NCI-H460 (cell line): ENCODE measurements around the gene AP1S3. TPM values are rescaled to one million over a fixed set of nuclear protein-coding genes. Genes with fewer than 3 reads are reported as not detected.
A peak's percentile ranks its signal among the peaks of the same experiment; 100 is the strongest.
"Not testable (repeated sequence)": the region's sequence is repeated elsewhere in the genome, so short reads cannot be mapped to it uniquely, and the experiment has no call there.

Experiments used
- DNase-seq: peaks from one replicate; pipeline ENCODE4 v3.0.0-alpha.2; 2016; ENCODE audit warnings: low read depth; ENCODE audit errors: extremely low read depth
- total RNA-seq: library from RNA; depleted of rRNA; stranded (reverse); fragments of >200 nt; shearing (Covaris generic); gene quantifications from 2 replicates; pipeline ENCODE4 v1.2.3, GENCODE V29; 2014

Gene AP1S3
- total RNA-seq, 1 experiment from 2014 or later: 13.2 TPM

- no peak for DNase-seq
These were observed 72.6 kb downstream of the AP1S3 start for GRCh38 chr2:223764796-223765195.

- DNase-seq: no peak
These were observed 74.5 kb downstream of the AP1S3 start for GRCh38 chr2:223762853-223763252.

GRCh38 chr2:223761746-223762145 is 75.6 kb downstream of the AP1S3 start:
- not testable (repeated sequence) for DNase-seq

GRCh38 chr2:223760838-223761502 is 76.4 kb downstream of the AP1S3 start:
- peak; percentile 72 for DNase-seq

GRCh38 chr2:223759569-223760430 is 77.6 kb downstream of the AP1S3 start:
- DNase-seq: peak; percentile 6

GRCh38 chr2:223758131-223758840 is 79.1 kb downstream of the AP1S3 start:
- DNase-seq: no peak

GRCh38 chr2:223753940-223754339 is 83.4 kb downstream of the AP1S3 start:
- DNase-seq: no peak

- no peak for DNase-seq
These were observed 86.4 kb downstream of the AP1S3 start for GRCh38 chr2:223751012-223751411.

GRCh38 chr2:223747392-223748042 is 89.9 kb downstream of the AP1S3 start:
- no peak for DNase-seq

GRCh38 chr2:223746611-223747010 is 90.8 kb downstream of the AP1S3 start:
- no peak for DNase-seq

GRCh38 chr2:223744580-223744979 is 92.8 kb downstream of the AP1S3 start:
- DNase-seq: no peak

- no peak for DNase-seq
These were observed 96.7 kb downstream of the AP1S3 start for GRCh38 chr2:223740679-223741078.

GRCh38 chr2:223737207-223737606 is 100.2 kb downstream of the AP1S3 start:
- no peak for DNase-seq

- DNase-seq: no peak
These were observed 100.9 kb downstream of the AP1S3 start for GRCh38 chr2:223736488-223736887.

- no peak for DNase-seq
These were observed 101.6 kb downstream of the AP1S3 start for GRCh38 chr2:223735659-223736244.

- DNase-seq: no peak
These were observed 102.2 kb downstream of the AP1S3 start for GRCh38 chr2:223735035-223735640.

- no peak for DNase-seq
These were observed 103.0 kb downstream of the AP1S3 start for GRCh38 chr2:223734346-223734745.

- DNase-seq: no peak
These were observed 105.0 kb downstream of the AP1S3 start for GRCh38 chr2:223732346-223732745.

GRCh38 chr2:223731503-223731902 is 105.9 kb downstream of the AP1S3 start:
- DNase-seq: no peak

- no peak for DNase-seq
These were observed 107.6 kb downstream of the AP1S3 start for GRCh38 chr2:223729781-223730180.
